Measurements from ENCODE around the gene HNRNPA3. TPM values are rescaled to one million over a fixed set of nuclear protein-coding genes. Genes with fewer than 3 reads are reported as not detected.
"Not testable (repeated sequence)": the region's sequence is repeated elsewhere in the genome, so short reads cannot be mapped to it uniquely, and the experiment has no call there.

Gene HNRNPA3
- polyA plus RNA-seq, 3 donors: 739 to 769 (median 759) TPM

GRCh38 chr2:177252808-177253531, 40.4 kb downstream of the HNRNPA3 start:
- no peak for DNase-seq (ENCODE audit: low read depth in 3 of 3, low spot score in 2 of 3)

GRCh38 chr2:177253704-177254103, 41.1 kb downstream of the HNRNPA3 start:
- no peak for DNase-seq (ENCODE audit: low read depth in 3 of 3, low spot score in 2 of 3)

- DNase-seq (ENCODE audit: low read depth in 3 of 3, low spot score in 2 of 3): no peak
These were observed 42.0 kb downstream of the HNRNPA3 start for GRCh38 chr2:177254433-177255226.

GRCh38 chr2:177255227-177255601, 42.6 kb downstream of the HNRNPA3 start:
- DNase-seq (ENCODE audit: low read depth in 3 of 3, low spot score in 2 of 3): no peak

- no peak for DNase-seq (ENCODE audit: low read depth in 3 of 3, low spot score in 2 of 3)
These were observed 43.4 kb downstream of the HNRNPA3 start for GRCh38 chr2:177256026-177256425.

DNA sequence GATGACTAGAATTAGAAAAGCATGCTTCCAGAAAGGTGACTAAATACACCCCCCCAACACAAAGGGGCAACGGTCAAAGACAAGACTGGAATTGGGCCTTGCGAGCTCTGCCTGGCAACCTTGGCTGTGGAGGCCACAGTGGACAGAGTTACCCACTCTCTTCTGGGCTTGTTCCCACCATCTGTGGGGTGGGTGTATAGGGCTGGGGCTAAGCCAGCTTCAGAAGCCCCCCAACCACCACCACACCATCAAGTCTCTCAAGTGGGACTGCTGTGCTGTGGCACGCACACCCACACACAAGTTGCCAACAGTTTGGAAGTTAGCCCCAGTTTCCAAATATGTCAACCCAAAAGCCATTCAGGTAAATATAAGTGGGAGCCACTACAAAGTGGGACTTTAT, 44.1 kb downstream of the HNRNPA3 start:
- no peak for DNase-seq (ENCODE audit: low read depth in 3 of 3, low spot score in 2 of 3)

DNA sequence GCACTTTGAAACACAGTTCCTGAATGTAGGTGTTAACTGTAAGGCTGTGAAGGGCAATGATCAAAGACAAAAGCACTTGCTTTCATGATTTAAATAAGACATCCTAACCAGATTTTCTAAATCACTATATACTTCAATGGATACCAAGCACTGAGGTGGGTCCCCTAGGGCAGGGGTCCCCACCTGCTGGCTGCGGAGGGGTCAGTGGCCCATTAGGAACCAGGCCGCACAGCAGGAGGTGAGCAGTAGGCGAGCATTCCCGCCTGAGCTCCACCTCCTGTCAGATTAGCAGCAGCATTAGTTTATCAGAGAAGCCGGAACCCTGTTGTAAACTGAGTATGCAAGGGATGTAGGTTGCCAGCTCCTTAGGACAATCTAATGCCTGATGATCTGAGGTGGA, 44.9 kb downstream of the HNRNPA3 start:
- no peak for DNase-seq (ENCODE audit: low read depth in 3 of 3, low spot score in 2 of 3)

GRCh38 chr2:177258059-177258458, 45.5 kb downstream of the HNRNPA3 start:
- no peak for DNase-seq (ENCODE audit: low read depth in 3 of 3, low spot score in 2 of 3)

DNA sequence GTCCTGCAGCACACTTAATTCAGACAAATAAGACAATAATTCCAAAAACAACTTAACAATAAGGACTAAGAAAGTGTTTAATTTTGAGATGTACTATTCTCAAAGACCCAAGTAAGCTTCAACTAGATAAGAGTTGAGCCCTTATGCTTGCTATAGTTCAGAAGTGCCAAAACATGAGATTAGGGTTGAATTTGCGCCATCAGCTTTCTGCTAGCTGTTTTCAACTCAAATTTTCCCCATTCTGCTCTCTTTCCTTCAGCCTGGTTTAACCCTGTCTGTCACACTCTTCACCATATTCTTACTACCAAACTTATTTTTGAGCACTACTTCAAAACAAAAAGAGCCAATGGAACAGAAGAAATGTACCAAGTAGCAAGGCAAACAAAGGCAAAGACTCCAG, 47.8 kb downstream of the HNRNPA3 start:
- DNase-seq (ENCODE audit: low read depth in 3 of 3, low spot score in 2 of 3): no peak

- no peak for DNase-seq (ENCODE audit: low read depth in 3 of 3, low spot score in 2 of 3)
These were observed 48.8 kb downstream of the HNRNPA3 start for GRCh38 chr2:177261116-177262060.

- no peak for DNase-seq (ENCODE audit: low read depth in 3 of 3, low spot score in 2 of 3)
These were observed 49.5 kb downstream of the HNRNPA3 start for GRCh38 chr2:177262092-177262491.

DNA sequence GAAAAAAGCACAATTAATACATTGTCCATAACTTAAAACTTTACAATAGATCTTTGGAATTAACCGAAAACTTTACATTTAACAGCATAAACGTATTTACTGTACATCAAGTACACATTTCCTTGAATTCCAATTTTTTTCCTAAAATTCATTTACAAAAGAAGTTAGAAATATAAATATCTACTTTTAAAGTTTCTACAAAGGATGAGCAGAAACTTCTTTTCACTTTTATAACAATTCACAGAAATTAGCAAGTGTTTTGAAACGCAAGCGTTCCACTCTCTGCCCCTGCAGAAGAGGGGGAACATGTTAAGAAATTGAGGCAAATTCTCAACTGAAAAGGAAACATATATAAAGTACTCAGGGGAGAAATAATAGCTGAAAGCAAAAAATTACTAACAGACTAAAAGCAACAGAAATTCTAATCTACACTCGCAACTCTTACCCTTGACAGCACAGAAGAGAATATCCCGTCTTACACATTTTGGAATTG, 50.4 kb downstream of the HNRNPA3 start:
- no peak for DNase-seq (ENCODE audit: low read depth in 3 of 3, low spot score in 2 of 3)

DNA sequence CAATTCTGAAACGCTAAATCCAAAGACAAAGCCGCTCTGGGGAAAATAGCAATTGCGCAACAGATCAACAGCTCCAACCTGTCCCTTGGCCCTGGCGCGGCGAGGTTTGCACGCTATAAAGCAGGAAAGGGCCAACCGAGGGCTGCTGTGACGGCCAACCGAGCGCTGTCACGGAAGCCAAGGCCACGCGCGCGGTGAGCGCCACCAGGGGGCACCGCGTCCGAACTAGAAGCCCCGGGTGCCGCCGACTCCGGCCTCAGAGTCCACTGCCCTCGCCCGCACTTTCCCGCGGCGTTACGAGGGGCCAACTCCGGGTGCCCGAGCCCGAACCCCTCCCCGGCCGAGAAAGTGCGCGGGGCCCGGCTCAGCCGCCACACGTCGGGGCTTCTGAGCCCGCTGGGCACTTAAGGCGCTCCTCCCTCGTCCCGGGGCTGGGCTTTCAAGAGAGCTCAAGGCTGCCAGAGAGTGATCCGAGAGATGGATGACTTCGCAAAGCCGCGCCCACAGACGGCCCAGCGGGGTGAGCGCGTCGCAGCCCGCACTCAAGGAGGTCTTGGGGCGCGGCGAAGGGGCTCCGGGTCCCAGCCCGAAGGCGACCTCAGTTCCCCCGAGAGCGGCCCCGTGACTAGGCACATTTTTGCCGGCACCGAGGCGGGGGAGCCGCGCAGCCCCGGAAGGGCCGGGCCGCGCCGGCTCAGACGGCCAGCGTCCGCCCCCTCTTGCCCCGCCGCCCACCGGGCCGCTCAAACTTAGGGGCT, 51.0 kb downstream of the HNRNPA3 start:
- peak; percentile 92 to 98 (median 97) for DNase-seq (ENCODE audit: low read depth in 3 of 3, low spot score in 2 of 3)

- DNase-seq (ENCODE audit: low read depth in 3 of 3, low spot score in 2 of 3): no peak
These were observed 51.7 kb downstream of the HNRNPA3 start for GRCh38 chr2:177264209-177264692.

GRCh38 chr2:177264693-177265587, 52.3 kb downstream of the HNRNPA3 start, which contains the start of gene NFE2L2:
Gene NFE2L2 (minus strand): TSS chr2:177264727. CDS start chr2:177264576, 151 bp downstream.
- DNase-seq (ENCODE audit: low read depth in 3 of 3, low spot score in 2 of 3): peak in 2 of 3 donors; percentile 79 to 85

DNA sequence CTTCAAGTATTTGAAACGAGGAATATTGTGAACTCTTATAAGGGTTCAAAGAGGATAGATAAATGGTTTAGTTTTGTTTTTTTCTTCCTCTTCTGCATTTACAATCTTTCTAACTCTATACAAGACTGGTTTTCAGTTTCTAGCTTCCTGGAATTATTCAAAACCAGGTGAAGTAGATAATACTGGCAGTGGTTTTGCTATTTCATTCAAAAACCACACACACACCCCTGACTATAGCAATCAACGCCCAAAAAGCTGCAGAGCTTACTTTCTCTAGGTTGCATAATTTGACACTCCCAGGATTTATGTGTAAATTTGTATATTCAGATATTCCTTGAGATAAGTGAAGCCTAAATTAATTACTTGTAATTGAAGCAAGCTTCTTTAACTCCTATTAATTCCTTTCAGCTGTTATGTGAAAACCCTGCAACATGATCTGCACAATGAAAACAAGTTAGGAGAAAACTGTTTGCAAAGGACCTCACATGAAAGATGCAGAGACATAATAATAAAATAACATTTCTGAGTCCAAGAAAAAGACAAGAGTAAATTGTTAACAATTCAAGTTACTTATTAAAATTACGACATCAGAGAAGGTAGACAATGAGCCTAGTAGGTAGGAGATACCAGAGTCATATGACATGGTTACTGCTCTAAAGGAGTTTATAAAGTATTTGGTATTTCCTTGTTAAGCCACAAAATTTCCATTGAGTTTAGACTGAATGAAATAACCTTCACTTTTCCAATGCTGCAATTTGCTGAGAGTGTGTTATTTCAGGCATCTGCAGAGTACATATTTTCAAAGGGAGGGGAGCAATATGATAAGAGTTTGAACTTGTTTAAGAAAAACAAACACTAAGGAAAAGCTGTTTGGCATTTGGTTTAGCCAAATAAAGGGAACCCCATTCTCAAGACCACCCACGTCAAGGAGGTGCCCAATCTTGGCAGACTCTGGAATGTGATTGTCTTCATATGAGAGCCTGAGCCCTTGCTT, 53.5 kb downstream of the HNRNPA3 start:
- no peak for DNase-seq (ENCODE audit: low read depth in 3 of 3, low spot score in 2 of 3)

- not testable (repeated sequence) for DNase-seq (ENCODE audit: low read depth in 3 of 3, low spot score in 2 of 3)
These were observed 54.4 kb downstream of the HNRNPA3 start for GRCh38 chr2:177266955-177267354.
